SIG-M5 treated with dmso at 0.1 percent for 504 hours (cell line): ENCODE data around the gene GABRG3.

Experiments
- DNase-seq: peaks from one replicate; lab custom pipeline; 2025; ENCODE audit not compliant: unreplicated experiment; lab: John Stamatoyannopoulos, UW

The GABRG3 gene

DNA sequence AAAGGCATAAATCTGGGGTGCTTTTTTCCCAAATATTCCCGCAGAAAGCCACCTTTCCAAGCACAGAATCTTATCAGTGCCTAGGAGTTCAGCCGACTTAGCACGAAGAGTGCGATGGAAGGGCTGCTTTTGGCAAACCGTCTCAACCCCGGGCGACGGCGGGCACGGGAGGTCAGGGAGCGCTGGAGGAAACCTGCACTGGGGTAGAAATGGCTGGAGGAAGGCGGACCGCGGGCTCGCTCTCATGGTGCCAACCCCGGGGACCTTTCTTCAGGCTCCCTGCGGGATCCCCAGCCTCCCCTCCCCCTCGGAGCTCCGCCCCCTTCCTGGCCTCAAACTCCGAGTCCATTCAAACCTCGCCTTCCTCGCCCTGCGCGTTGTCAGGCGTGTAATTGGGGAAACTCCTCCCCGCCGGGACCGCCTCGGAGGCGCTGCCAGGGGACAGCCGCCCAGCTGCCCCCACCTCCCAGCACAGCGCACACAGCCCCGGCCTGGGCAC, at the start of gene GABRG3:
Gene GABRG3 (plus strand): TSS at position 470 of the 499 bp plus-strand sequence.
- DNase-seq = no peak

DNA sequence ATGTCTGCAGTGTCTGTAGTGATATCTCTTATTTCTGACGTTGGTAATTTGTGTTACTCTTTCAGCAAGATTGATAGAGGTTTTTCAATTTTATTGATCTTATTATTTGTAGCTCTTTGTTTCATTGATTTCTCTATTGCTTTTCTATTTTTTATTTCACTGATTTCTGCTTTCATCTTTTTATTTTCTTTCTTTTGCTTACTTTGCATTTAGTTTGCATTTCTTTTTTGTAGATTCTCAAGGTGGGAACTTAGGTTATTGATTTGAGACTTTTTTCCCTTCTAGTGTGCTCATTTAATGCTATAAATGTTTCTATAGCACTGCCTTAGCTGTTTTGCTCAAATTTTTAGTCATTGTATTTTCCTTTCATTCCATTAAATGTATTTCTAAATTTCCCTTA, 49.5 kb upstream of the GABRG3 start:
- DNase-seq = no peak

DNA sequence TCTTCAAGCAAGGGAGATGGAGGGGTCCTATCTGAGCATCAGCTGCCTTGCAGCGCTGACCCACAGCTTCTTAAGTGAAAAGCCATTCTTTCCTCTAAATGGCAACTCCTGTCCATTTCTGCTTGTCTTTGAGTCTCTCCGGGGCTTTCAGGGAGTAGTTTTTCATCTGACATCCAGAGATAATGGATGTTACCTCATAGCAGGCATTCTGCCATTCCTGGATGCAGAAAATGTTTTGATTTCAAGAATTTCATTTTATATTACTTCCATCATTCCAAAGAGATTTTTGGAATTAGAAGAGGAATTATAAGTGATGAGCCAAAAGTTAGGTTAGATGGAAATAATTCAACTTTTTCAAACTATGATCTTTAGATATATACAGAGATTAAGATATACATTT, 44.9 kb upstream of the GABRG3 start:
- no peak for DNase-seq

DNA sequence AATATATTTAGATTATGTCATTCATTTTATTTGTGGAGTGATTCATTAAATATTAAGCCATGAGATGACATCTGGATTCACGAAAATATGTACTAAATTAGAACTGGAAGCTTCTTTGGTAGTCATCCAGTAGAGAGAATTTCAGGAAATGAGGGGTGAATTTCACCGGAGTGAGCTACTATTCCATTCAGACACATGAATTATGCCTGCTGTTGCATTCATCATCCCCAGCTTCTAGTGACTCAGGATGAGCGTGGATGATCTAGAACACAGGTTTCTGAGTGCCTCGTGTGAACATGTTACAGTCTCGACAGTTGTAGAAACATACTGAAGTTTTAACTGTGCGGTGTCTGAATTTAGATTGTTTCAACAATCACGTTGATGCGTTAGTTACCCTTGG, 42.9 kb upstream of the GABRG3 start:
- DNase-seq = no peak

DNA sequence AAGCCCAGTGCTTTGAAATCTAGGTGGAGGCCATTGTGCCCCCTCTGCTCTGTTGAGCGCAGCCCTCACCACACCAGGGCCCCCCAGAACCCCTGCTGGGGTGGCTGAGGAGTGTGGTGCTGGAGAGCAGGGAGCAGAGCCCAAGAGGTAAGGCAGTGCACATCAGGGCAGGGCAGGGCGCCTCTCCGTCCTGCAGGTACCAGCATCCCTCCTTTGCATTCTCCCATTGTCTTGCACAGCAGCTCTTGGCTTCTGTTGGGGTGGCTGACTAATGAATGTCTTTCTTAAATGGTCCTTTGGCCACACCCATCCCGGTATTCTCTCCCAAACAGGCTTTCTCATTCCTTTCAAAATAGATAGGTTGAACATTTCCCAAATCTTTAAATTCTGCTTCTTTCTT, 41.4 kb upstream of the GABRG3 start:
- DNase-seq = no peak

- DNase-seq = no peak
Observed at GRCh38 chr15:26934848-26935247, 36.1 kb upstream of the GABRG3 start.

DNA sequence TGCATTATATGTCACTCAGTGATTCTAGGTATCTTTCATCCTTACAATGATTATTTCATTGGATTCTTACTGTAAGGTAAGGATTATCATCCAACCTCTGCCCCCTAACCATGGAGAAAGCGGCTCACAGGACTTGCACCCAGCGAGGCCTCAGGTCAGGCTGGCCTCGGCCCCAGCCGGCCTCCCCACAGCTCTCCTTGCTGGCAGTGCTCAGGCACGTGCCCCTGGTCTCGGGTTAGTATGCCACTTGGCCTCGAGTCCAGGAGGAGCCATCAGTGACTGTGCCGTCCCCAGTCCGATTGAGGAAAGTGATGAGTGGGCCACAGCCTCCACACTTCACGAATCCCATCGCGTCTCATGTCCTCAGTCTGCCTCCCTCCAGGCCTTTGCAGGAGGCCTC, 35.7 kb upstream of the GABRG3 start:
- DNase-seq = no peak

DNA sequence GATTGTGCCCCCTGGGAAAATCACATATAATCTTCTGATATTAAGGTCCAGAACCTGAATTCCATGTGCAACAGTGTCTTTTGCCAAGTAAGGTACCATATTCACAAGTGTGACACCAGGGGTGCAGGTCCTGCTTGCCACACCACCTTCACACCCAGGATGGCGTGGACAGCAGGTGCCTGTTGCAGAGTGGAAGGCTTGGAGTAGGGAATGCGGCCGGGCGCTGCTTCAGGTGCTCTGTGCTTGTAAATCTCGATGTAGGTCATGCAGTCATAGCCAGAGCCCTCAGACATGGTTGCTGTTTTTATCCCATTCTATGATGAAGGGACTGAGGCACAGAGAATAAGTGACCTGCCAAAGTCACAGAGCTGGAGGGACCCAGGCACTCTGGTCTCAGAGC, 34.5 kb upstream of the GABRG3 start:
- no peak for DNase-seq

- DNase-seq = no peak
Observed at GRCh38 chr15:26937134-26937533, 33.8 kb upstream of the GABRG3 start.

DNA sequence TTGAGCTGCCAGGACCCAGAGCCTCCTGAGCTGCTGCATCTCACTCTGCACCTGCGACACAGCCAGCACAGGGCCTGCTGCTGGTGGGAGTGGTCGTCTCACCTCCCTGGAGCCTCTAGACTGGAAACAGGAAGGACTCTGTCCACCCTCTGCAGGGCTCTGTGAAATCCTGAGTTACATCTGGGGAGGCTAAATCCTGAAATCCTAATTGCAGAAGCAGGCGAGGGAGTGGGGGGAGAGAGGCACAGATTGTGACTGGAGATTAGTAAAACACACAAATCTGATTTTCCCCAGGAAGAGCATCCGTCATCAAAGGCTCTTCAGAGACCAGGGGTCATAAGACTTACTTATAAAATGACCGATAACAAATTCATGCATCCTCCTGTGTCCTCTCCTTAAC, 31.6 kb upstream of the GABRG3 start:
- DNase-seq = no peak

- no peak for DNase-seq
Observed at GRCh38 chr15:26941489-26941888, 29.5 kb upstream of the GABRG3 start.

DNA sequence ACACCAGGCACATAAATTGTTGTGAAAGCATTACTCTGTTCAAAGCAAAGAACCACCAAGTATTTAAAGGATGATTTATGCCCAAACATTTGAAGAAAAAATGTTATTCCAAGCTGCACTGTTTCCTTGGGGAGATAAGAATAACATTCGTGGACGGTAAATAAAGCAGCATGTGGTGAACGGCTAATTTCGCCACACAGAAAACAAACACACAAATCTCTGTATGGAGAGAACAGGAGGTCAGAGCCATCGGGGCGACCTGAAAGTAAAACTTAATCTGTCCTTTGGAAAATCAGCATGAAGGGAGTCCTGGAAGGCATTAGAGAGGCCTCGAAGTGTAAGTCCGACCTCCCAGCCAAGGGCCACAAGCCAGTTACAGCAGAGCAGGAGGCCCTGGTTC, 27.1 kb upstream of the GABRG3 start:
- no peak for DNase-seq

DNA sequence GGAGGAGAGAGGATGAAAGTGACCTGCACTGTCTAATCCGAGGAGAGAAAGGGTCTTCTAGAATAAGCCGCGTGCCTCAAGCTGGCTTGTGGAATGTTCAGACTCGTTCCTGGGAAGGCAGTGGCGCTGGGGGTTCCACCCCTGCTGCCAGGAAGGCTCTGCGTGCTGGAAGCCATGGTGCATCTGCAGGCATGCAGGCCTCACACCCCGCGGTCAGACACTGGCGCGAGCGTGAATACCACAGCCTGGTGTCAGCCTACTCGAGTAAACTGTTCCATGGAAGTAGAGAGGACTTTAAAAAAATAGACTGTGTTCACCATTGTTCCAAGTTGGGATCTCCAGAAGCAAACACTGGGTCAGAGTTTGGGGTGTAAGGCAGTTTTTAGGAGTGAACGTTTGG, 25.9 kb upstream of the GABRG3 start:
- no peak for DNase-seq

DNA sequence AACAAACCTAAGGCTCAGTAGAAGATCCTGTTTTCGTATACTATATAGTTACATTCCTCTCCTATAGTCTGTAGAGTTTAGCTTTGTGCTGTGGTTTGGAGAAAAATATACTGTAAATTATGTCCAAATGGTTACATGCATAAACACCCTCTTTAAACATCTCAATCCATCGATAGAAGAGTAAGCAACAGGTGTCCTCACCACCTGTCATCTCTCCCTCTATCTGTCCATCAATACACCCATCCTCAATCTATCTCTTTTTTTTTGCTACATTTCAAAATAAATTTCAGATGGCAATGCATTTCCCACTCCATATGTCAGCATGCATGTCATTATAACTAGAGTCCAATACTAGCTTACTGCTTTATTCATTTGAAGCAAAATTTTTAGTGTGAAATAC, 21.0 kb upstream of the GABRG3 start:
- no peak for DNase-seq

GRCh38 chr15:26954403-26954802, 16.6 kb upstream of the GABRG3 start:
- no peak for DNase-seq

- DNase-seq = no peak
Observed at GRCh38 chr15:26967719-26968269, 3.2 kb upstream of the GABRG3 start.

DNA sequence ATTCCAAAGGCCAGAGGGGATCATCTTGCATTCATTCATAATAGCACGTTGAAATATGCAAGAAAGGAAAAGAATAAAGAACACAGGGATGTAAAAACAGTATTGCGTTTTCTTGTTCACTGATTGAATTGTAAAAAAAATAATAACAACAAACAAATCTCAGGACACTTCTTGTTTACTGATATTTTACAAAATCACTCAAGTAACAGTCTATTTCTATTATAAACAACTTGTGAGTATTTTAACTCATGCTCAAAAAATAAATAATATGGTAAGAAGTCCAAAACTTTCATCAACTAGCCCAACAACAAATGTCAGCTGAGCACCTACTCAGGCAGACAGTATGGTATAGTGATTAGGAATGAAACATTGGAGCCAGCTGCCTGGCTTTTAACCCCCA, 2.2 kb upstream of the GABRG3 start:
- no peak for DNase-seq

DNA sequence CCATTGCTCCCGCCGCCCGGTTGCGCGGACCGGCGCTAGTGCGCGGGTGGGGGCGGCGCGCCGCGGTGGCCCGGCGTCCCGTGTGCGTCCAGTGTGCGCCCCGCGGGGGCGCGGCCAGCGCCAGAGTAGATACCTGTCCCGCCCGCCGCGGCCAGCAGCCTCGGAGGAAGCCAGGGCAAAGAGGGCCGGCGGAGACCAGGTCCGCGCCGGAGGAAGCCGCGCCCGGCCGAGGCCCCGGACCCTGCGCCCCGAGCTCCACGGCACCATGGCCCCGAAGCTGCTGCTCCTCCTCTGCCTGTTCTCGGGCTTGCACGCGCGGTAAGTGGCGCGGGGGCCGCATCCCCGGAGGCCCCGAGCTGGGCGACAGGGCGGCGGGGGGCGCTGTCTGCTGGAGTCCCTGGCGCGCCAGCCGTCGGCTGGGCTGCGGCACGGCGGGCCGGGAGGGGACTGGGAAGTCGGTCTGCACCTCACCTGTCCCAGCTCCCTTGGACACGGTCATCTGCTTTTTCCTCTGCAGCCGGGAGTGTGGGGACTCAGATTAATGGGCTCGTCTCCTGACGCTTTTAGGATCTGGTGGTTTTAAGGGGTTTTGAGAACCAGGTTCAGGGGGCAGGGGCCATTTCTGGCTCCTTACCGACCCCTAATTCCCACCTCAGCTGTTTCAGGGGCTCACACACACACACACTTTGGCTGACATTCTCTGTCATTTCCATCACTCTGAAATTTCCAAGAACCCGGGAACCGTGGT, 464 bp downstream of the GABRG3 start:
- DNase-seq = no peak

GRCh38 chr15:26972636-26973035, 1.7 kb downstream of the GABRG3 start:
- DNase-seq = no peak

GRCh38 chr15:26974120-26974780, 3.3 kb downstream of the GABRG3 start:
- DNase-seq = peak; percentile 5

- DNase-seq = peak; percentile 4
Observed at GRCh38 chr15:26981492-26981891, 10.5 kb downstream of the GABRG3 start.

GRCh38 chr15:26983822-26984221, 12.8 kb downstream of the GABRG3 start:
- no peak for DNase-seq
